HEK293 (cell line): Measurements from ENCODE around the gene SGTB.

Experiments used
- CTCF ChIA-PET: fragments of 350-600 bp; formaldehyde crosslinking; extraction: SDS; loops from one replicate; lab custom pipeline; 2021; ENCODE audit warnings: antibody characterized with exemption; lab: Yijun Ruan, JAX
- POLR2A ChIA-PET: fragments of 300-600 bp; formaldehyde crosslinking; extraction: SDS; loops from one replicate; lab custom pipeline; 2020; ENCODE audit warnings: antibody characterized with exemption, inconsistent platforms; lab: Yijun Ruan, JAX
- H3K27ac ChIP-seq: fragments of 200-500 bp; sonication (Bioruptor generic); 2 replicates; pipeline ENCODE4 v1.5.1; 2014; ENCODE audit warnings: low read depth, low read length, control low read depth, inconsistent platforms; ENCODE audit errors: extremely low read depth
- H3K36me3 ChIP-seq, 2 experiments: fragments of 200-500 bp in 1 of 2; sonication (Bioruptor generic) in 1 of 2; 1 replicate in 1 of 2; 2 replicates in 1 of 2; pipeline ENCODE4 v1.5.1; 2014 to 2017; ENCODE audit warnings: inconsistent platforms in 2 of 2, low read length in 2 of 2; ENCODE audit not compliant: control insufficient read depth in 2 of 2, insufficient read depth in 1 of 2
- H3K4me1 ChIP-seq: fragments of 200-500 bp; sonication (Bioruptor generic); 2 replicates; pipeline ENCODE4 v1.5.1; 2014; ENCODE audit warnings: mild to moderate bottlenecking, low read length, inconsistent platforms; ENCODE audit not compliant: control insufficient read depth, insufficient read depth
- H3K4me3 ChIP-seq: 2 replicates; pipeline ENCODE4 v1.5.1; 2011; ENCODE audit warnings: low read depth, mild to moderate bottlenecking, control low read depth, low read length, moderate library complexity
- H3K9me3 ChIP-seq: fragments of 200-500 bp; sonication (Bioruptor generic); 2 replicates; pipeline ENCODE4 v1.5.1; 2014; ENCODE audit warnings: low read depth, low read length, inconsistent platforms; ENCODE audit not compliant: control insufficient read depth, insufficient read depth
- FEZF1 ChIP-seq: fragments of 450-650 bp; formaldehyde crosslinking; IDR thresholded peaks from 2 replicates; pipeline ENCODE4 v1.5.1; 2016; ENCODE audit warnings: missing biosample characterization, missing genetic modification characterization
- GLIS1 ChIP-seq: fragments of 450-650 bp; formaldehyde crosslinking; IDR thresholded peaks from 2 replicates; pipeline ENCODE4 v1.5.1; 2016; ENCODE audit warnings: missing biosample characterization, missing genetic modification characterization
- IKZF3 ChIP-seq: fragments of 450-650 bp; IDR thresholded peaks from 2 replicates; pipeline ENCODE4 v1.5.0; 2018; ENCODE audit warnings: missing biosample characterization, mild to moderate bottlenecking, missing genetic modification characterization, moderate library complexity
- SP2 ChIP-seq: fragments of 450-650 bp; formaldehyde crosslinking; IDR thresholded peaks from 2 replicates; pipeline ENCODE4 v1.5.1; 2016; ENCODE audit warnings: missing biosample characterization, missing genetic modification characterization
- ZEB2 ChIP-seq: fragments of 450-650 bp; formaldehyde crosslinking; IDR thresholded peaks from 2 replicates; pipeline ENCODE4 v1.5.1; 2016; ENCODE audit warnings: missing biosample characterization, missing genetic modification characterization
- ZFP3 ChIP-seq: fragments of 450-650 bp; formaldehyde crosslinking; IDR thresholded peaks from 2 replicates; pipeline ENCODE4 v1.5.1; 2016; ENCODE audit warnings: low read depth, missing biosample characterization, missing genetic modification characterization
- ZNF133 ChIP-seq: fragments of 450-650 bp; formaldehyde crosslinking; IDR thresholded peaks from 2 replicates; pipeline ENCODE4 v1.5.1; 2016; ENCODE audit warnings: missing biosample characterization, missing genetic modification characterization
- ZNF211 ChIP-seq: fragments of 450-650 bp; formaldehyde crosslinking; IDR thresholded peaks from 2 replicates; pipeline ENCODE4 v1.5.1; 2016; ENCODE audit warnings: low read depth, missing biosample characterization, missing genetic modification characterization
- ZNF350 ChIP-seq: fragments of 450-650 bp; formaldehyde crosslinking; IDR thresholded peaks from 2 replicates; pipeline ENCODE4 v1.5.0; 2017; ENCODE audit warnings: missing biosample characterization, mild to moderate bottlenecking, missing genetic modification characterization
- ZNF354C ChIP-seq: fragments of 450-650 bp; formaldehyde crosslinking; IDR thresholded peaks from 2 replicates; pipeline ENCODE4 v1.5.1; 2016; ENCODE audit warnings: missing biosample characterization, missing genetic modification characterization, low read depth, borderline replicate concordance
- ZNF514 ChIP-seq: fragments of 450-650 bp; formaldehyde crosslinking; IDR thresholded peaks from 2 replicates; pipeline ENCODE4 v1.5.1; 2016; ENCODE audit warnings: missing biosample characterization, missing genetic modification characterization
- ZNF701 ChIP-seq: fragments of 450-650 bp; formaldehyde crosslinking; IDR thresholded peaks from 2 replicates; pipeline ENCODE4 v1.5.1; 2016; ENCODE audit warnings: missing biosample characterization, missing genetic modification characterization
- TF ChIP-seq, protein P1 (sequence below): fragments of 450-650 bp; formaldehyde crosslinking; IDR thresholded peaks from 2 replicates; pipeline ENCODE4 v1.5.1; 2016; ENCODE audit warnings: missing biosample characterization, missing genetic modification characterization
- TF ChIP-seq, protein P2 (sequence below): fragments of 450-650 bp; formaldehyde crosslinking; IDR thresholded peaks from 2 replicates; pipeline ENCODE4 v1.5.1; 2016; ENCODE audit warnings: missing biosample characterization, missing genetic modification characterization, borderline replicate concordance
- TF ChIP-seq, protein P3 (sequence below): fragments of 450-650 bp; formaldehyde crosslinking; IDR thresholded peaks from 2 replicates; pipeline ENCODE4 v1.5.1; 2016; ENCODE audit warnings: missing biosample characterization, missing genetic modification characterization

Gene SGTB

DNA sequence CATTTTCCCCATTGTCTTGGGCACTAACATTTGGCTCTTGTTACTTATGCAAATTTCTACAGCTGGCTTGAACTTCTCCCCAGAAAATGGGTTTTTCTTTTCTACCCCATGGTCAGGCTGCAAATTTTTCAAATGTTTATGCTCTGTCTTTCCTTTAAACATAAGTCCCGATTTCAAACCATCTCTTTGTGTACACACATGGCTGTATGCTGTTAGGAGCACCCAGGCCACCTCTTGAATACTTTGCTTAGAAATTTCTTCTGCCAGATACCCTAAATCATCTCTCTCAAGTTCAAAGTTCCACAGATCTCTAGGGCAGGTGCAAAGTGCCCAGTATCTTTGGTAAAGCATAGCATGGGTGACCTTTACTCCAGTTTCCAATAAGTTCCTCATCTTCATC is 45.7 kb upstream of the SGTB start:
- no peak overlapping the region for H3K4me3 ChIP-seq
- POLR2A ChIA-PET: no interaction called here
- no peaks in the 10 kb centered on the region for H3K4me1 ChIP-seq
- H3K9me3 ChIP-seq: no peaks in the 10 kb centered on the region
- TF ChIP-seq ZNF701 (tag by site-specific recombination) (no peak), ZFP3 (tag by site-specific recombination) (no peak), IKZF3 (tag by site-specific recombination) (no peak), FEZF1 (tag by site-specific recombination) (no peak), GLIS1 (tag by site-specific recombination) (no peak), ZEB2 (tag by site-specific recombination) (no peak), ZNF211 (tag by site-specific recombination) (no peak), ZNF350 (tag by site-specific recombination) (no peak), SP2 (tag by site-specific recombination) (no peak), ZNF354C (tag by site-specific recombination) (no peak), ZNF514 (tag by site-specific recombination) (no peak)
- TF ChIP-seq, protein P1, sequence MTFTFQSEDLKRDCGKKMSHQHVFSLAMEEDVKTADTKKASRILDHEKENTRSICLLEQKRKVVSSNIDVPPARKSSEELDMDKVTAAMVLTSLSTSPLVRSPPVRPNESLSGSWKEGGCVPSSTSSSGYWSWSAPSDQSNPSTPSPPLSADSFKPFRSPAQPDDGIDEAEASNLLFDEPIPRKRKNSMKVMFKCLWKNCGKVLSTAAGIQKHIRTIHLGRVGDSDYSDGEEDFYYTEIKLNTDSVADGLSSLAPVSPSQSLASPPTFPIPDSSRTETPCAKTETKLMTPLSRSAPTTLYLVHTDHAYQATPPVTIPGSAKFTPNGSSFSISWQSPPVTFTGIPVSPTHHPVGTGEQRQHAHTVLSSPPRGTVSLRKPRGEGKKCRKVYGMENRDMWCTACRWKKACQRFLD: no peak
- TF ChIP-seq, protein P2, sequence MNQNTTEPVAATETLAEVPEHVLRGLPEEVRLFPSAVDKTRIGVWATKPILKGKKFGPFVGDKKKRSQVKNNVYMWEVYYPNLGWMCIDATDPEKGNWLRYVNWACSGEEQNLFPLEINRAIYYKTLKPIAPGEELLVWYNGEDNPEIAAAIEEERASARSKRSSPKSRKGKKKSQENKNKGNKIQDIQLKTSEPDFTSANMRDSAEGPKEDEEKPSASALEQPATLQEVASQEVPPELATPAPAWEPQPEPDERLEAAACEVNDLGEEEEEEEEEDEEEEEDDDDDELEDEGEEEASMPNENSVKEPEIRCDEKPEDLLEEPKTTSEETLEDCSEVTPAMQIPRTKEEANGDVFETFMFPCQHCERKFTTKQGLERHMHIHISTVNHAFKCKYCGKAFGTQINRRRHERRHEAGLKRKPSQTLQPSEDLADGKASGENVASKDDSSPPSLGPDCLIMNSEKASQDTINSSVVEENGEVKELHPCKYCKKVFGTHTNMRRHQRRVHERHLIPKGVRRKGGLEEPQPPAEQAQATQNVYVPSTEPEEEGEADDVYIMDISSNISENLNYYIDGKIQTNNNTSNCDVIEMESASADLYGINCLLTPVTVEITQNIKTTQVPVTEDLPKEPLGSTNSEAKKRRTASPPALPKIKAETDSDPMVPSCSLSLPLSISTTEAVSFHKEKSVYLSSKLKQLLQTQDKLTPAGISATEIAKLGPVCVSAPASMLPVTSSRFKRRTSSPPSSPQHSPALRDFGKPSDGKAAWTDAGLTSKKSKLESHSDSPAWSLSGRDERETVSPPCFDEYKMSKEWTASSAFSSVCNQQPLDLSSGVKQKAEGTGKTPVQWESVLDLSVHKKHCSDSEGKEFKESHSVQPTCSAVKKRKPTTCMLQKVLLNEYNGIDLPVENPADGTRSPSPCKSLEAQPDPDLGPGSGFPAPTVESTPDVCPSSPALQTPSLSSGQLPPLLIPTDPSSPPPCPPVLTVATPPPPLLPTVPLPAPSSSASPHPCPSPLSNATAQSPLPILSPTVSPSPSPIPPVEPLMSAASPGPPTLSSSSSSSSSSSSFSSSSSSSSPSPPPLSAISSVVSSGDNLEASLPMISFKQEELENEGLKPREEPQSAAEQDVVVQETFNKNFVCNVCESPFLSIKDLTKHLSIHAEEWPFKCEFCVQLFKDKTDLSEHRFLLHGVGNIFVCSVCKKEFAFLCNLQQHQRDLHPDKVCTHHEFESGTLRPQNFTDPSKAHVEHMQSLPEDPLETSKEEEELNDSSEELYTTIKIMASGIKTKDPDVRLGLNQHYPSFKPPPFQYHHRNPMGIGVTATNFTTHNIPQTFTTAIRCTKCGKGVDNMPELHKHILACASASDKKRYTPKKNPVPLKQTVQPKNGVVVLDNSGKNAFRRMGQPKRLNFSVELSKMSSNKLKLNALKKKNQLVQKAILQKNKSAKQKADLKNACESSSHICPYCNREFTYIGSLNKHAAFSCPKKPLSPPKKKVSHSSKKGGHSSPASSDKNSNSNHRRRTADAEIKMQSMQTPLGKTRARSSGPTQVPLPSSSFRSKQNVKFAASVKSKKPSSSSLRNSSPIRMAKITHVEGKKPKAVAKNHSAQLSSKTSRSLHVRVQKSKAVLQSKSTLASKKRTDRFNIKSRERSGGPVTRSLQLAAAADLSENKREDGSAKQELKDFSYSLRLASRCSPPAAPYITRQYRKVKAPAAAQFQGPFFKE: no peak
- no peak overlapping the region for H3K27ac ChIP-seq
- CTCF ChIA-PET: no interaction called here
- H3K36me3 ChIP-seq: peaks cover 4 to 11% of the 10 kb centered on the region in 2 experiments

DNA sequence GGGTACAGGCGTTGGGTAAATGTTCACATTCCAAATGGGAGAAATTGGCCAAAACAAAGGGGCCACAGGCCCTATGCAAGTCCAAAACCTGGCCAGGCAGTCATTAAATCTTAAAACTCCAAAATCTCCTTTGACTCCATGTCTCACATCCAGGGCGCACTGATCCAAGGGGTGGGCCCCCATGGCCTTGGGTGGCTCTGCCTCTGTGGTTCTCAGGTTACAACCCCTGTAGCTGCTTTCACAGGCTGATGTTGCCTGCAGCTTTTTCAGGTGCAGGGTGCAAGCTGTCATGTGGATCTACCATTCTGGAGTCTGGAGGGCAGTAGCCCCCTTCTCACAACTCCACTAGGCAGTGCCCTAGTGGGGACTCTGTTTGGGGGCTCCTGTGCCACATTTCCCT is 44.9 kb upstream of the SGTB start:
- TF ChIP-seq, protein P3, sequence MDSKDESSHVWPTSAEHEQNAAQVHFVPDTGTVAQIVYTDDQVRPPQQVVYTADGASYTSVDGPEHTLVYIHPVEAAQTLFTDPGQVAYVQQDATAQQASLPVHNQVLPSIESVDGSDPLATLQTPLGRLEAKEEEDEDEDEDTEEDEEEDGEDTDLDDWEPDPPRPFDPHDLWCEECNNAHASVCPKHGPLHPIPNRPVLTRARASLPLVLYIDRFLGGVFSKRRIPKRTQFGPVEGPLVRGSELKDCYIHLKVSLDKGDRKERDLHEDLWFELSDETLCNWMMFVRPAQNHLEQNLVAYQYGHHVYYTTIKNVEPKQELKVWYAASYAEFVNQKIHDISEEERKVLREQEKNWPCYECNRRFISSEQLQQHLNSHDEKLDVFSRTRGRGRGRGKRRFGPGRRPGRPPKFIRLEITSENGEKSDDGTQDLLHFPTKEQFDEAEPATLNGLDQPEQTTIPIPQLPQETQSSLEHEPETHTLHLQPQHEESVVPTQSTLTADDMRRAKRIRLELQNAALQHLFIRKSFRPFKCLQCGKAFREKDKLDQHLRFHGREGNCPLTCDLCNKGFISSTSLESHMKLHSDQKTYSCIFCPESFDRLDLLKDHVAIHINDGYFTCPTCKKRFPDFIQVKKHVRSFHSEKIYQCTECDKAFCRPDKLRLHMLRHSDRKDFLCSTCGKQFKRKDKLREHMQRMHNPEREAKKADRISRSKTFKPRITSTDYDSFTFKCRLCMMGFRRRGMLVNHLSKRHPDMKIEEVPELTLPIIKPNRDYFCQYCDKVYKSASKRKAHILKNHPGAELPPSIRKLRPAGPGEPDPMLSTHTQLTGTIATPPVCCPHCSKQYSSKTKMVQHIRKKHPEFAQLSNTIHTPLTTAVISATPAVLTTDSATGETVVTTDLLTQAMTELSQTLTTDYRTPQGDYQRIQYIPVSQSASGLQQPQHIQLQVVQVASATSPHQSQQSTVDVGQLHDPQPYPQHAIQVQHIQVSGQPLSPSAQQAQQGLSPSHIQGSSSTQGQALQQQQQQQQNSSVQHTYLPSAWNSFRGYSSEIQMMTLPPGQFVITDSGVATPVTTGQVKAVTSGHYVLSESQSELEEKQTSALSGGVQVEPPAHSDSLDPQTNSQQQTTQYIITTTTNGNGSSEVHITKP: no peak
- no peak for TF ChIP-seq ZNF133
- Histone ChIP-seq H3K27ac (no peak overlapping the region), H3K9me3 (no peaks in the 10 kb centered on the region), H3K4me3 (no peak overlapping the region), H3K36me3 (peaks cover 4 to 11% of the 10 kb centered on the region in 2 experiments), H3K4me1 (no peaks in the 10 kb centered on the region)
- ChIA-PET POLR2A (no interaction called here), CTCF (no interaction called here)
